Measurements from ENCODE around the gene CAMK2D. TPM values are rescaled to one million over a fixed set of nuclear protein-coding genes. Genes with fewer than 3 reads are reported as not detected.

The CAMK2D gene
- total RNA-seq, 2 experiments from 2014 or later = 62.8 to 66.1 TPM

DNA sequence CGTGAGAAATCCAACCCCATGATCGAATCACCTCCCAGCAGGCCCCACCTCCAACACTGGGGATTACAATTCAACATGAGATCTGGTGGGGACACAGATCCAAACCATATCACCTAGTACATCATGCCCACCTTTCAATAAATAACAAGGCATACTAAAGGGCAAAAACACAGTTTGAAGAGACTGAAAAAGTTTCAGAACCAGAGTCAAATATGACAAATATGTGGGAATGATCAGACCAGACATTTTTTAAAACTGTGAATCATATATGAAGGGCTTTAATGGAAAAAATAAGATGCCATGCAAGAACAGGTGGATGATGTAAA is 167.3 kb downstream of the CAMK2D start:
- intact Hi-C loops (cut with micrococcal nuclease) = no loop called here
- Mint-ChIP-seq H3K9me3 (peaks cover 7% of the 10 kb centered on the region), H3K27ac (peak overlapping the region; percentile 22), H3K36me3 (ENCODE audit: low read depth) (peaks cover 61% of the 10 kb centered on the region), H3K4me3 (no peak overlapping the region), H3K4me1 (ENCODE audit: low read depth) (peaks cover 56% of the 10 kb centered on the region), H3K27me3 (no peaks in the 10 kb centered on the region)
- TF ChIP-seq, protein P1, sequence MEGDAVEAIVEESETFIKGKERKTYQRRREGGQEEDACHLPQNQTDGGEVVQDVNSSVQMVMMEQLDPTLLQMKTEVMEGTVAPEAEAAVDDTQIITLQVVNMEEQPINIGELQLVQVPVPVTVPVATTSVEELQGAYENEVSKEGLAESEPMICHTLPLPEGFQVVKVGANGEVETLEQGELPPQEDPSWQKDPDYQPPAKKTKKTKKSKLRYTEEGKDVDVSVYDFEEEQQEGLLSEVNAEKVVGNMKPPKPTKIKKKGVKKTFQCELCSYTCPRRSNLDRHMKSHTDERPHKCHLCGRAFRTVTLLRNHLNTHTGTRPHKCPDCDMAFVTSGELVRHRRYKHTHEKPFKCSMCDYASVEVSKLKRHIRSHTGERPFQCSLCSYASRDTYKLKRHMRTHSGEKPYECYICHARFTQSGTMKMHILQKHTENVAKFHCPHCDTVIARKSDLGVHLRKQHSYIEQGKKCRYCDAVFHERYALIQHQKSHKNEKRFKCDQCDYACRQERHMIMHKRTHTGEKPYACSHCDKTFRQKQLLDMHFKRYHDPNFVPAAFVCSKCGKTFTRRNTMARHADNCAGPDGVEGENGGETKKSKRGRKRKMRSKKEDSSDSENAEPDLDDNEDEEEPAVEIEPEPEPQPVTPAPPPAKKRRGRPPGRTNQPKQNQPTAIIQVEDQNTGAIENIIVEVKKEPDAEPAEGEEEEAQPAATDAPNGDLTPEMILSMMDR (IDR thresholded peaks at IDR 0.05) = no peak
- no peak for ATAC-seq
- POLR2A ChIA-PET = no interaction called here
- DNase-seq = no peak
- CTCF ChIA-PET = no interaction called here

DNA sequence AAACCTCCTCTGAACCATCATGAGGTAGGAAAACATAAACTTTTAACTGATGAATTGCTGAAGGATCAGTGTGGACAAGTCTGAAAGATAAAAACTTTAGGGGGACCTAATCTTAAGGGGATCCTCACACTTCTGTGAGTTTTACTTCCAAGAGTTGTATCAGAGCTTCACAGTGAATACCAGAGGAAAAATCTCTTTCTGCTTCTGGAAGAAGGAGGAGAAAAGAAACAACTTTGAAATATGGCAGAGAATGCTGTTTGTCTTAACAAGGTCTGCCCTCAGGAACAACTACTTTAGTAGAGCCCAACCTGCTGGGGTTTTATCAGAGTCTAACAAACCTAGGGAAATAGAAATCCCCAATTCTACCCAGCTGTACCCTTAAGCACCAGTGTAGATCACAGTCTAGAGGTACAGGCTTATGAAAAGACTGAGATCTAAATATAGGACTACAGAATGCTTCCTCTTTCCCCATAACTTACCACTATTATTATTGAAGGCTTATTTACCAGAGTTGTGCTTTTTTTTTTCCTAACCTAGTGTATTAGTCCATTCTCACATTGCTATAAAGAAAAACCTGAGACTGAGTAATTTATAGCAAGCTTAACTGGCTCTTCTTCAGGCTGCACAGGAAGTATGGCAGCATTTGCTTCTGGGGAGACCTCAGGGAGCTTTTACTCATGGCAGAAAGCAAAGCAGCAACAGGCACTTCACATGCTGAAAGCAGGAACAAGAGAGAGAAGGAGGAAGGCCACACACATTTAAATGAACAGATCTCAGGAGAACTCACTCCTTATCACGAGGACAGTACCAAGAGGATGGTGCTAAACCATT is 167.9 kb downstream of the CAMK2D start:
- H3K36me3 Mint-ChIP-seq (ENCODE audit: low read depth) = peaks cover 64% of the 10 kb centered on the region
- ChIA-PET POLR2A (interaction anchor here (1.4 kb wide), 1 partner anchor 9 kb away, joined by 3 read pairs; no protein-coding TSS in a partner anchor), CTCF (no interaction called here)
- ATAC-seq (no peak), DNase-seq (no peak)
- H3K9me3 Mint-ChIP-seq = peaks cover 7% of the 10 kb centered on the region
- TF ChIP-seq, protein P1 (IDR thresholded peaks at IDR 0.05) = no peak
- no peaks in the 10 kb centered on the region for H3K27me3 Mint-ChIP-seq
- intact Hi-C loops (cut with micrococcal nuclease) = no loop called here
- H3K4me3 Mint-ChIP-seq = no peak overlapping the region
- H3K4me1 Mint-ChIP-seq (ENCODE audit: low read depth) = peaks cover 61% of the 10 kb centered on the region
- H3K27ac Mint-ChIP-seq = peak overlapping the region; percentile 22

DNA sequence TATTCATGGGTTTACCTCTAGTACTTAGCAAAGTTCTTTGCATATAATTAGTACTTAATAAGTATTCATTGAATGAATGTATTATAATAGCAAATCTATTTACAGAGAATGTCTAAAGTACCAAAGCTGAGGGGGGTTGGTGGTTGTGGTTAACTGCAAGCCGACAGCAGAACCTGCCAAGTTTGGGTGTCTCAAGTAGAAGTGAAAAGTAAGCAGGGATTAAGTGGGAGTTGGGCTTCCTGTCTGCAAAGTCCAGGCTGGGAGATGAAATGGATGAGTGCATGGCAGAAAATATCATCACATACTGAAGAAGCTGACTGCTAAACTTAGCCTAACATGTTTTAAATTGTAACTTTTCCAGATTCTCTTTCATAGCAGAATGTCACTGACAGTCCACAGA is 169.6 kb downstream of the CAMK2D start:
- Mint-ChIP-seq H3K27me3 (no peaks in the 10 kb centered on the region), H3K27ac (no peak overlapping the region), H3K4me1 (ENCODE audit: low read depth) (peaks cover 54% of the 10 kb centered on the region), H3K36me3 (ENCODE audit: low read depth) (peaks cover 66% of the 10 kb centered on the region), H3K9me3 (peaks cover 7% of the 10 kb centered on the region), H3K4me3 (no peak overlapping the region)
- TF ChIP-seq, protein P1 (IDR thresholded peaks at IDR 0.05) = no peak
- DNase-seq = no peak
- no peak for ATAC-seq
- intact Hi-C loops (cut with micrococcal nuclease) = no loop called here
- CTCF ChIA-PET = interaction anchor here (1.0 kb wide), 1 partner anchor 13 kb away, joined by 3 read pairs; no protein-coding TSS in a partner anchor
- POLR2A ChIA-PET = interaction anchor here (1.4 kb wide), 1 partner anchor 10 kb away, joined by 3 read pairs; no protein-coding TSS in a partner anchor

DNA sequence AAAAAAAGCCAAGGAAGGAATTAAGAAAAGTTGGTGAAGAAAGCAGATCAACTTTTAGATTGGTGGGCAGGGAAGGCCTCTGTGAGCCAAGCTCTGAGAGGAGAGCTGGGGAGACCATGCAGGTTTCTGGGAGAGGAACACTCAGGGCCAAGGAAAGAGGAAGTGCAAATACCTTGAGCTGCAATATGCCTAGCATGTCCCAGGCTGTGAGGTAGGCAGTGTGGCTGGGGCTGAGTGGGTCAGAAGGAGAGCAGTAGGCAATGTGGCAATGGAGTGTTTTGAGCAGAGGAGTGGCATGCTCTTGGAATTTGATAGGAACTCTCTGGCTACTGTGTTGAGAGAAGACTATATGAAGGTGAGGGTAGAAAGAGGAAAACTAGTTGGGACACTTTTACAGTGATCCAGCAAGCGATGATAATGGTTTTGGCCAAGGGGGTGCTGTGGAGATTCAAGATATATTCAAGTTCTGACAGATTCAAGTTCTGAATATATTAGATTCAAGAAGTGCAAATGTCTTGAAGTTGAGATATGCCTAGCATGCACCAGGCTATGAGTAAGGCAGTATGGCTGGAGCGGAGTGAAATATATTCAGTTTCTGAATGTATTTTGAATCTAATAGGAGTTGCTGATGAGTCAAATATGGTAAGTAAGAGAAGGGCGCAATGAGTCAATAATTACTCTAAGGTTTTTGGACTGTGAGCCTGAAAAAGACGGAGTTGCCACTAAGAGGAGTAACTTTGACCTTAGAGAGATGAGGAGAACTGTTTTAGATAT is 172.5 kb downstream of the CAMK2D start:
- DNase-seq (no peak), ATAC-seq (no peak)
- Mint-ChIP-seq H3K27me3 (no peaks in the 10 kb centered on the region), H3K27ac (no peak overlapping the region), H3K4me3 (no peak overlapping the region), H3K4me1 (ENCODE audit: low read depth) (peaks cover 33% of the 10 kb centered on the region), H3K9me3 (peaks cover 1% of the 10 kb centered on the region), H3K36me3 (ENCODE audit: low read depth) (peaks cover 50% of the 10 kb centered on the region)
- CTCF ChIA-PET = no interaction called here
- intact Hi-C loops (cut with micrococcal nuclease) = no loop called here
- POLR2A ChIA-PET = no interaction called here
- TF ChIP-seq, protein P1 (IDR thresholded peaks at IDR 0.05) = no peak
